SK-N-SH (cell line): ENCODE results near the gene OR52K2. TPM values are rescaled to one million over a fixed set of nuclear protein-coding genes. Genes with fewer than 3 reads are reported as not detected.

ENCODE experiments used
- CTCF ChIA-PET: fragments of 300-600, 350-600 bp; formaldehyde crosslinking; extraction: SDS; loops from one replicate; lab custom pipeline; 2021; lab: Yijun Ruan, JAX
- POLR2A ChIA-PET: fragments of 350-600 bp; sonication (Branson Sonifier 250); formaldehyde crosslinking; extraction: SDS; loops from one replicate; lab custom pipeline; 2020; ENCODE audit warnings: antibody characterized with exemption, inconsistent platforms; lab: Yijun Ruan, JAX
- DNase-seq: peaks from one replicate; pipeline ENCODE4 v3.0.0; 2012
- H2AFZ ChIP-seq: fragments of 200-600 bp; sonication (generic); 2 replicates; pipeline ENCODE4 v1.8.1; 2016; ENCODE audit warnings: antibody characterized with exemption, mild to moderate bottlenecking, low read depth
- H3F3A ChIP-seq: fragments of 200-600 bp; sonication (generic); replicated peaks from 2 replicates; pipeline ENCODE3; 2016; ENCODE audit warnings: antibody characterized with exemption, mild to moderate bottlenecking; ENCODE audit not compliant: insufficient read depth
- H3K27ac ChIP-seq, 2 experiments: fragments of 200-500 bp in 1 of 2; fragments of 200-600 bp in 1 of 2; sonication (Bioruptor generic) in 1 of 2; sonication (generic), shearing (Covaris generic) in 1 of 2; 2 replicates each; pipeline versions ENCODE4 v1.5.1 to v1.6.1; 2014 to 2016; ENCODE audit warnings: low read depth in 2 of 2, inconsistent platforms in 1 of 2, low read length in 1 of 2, mild to moderate bottlenecking in 1 of 2, mixed read lengths in 1 of 2
- H3K27me3 ChIP-seq: fragments of 200-600 bp; sonication (generic), shearing (Covaris generic); 2 replicates; pipeline ENCODE4 v1.6.1; 2016; ENCODE audit warnings: mixed run types; ENCODE audit not compliant: insufficient read depth
- H3K36me3 ChIP-seq, 2 experiments: fragments of 200-500 bp in 1 of 2; fragments of 200-600 bp in 1 of 2; sonication (Bioruptor generic) in 1 of 2; sonication (generic) in 1 of 2; replicated peaks in 1 of 2; 2 replicates each; pipeline versions ENCODE3 to v1.5.1; 2014 to 2016; ENCODE audit warnings: low read length in 1 of 2, mild to moderate bottlenecking in 1 of 2; ENCODE audit not compliant: insufficient read depth in 2 of 2, control insufficient read depth in 1 of 2
- H3K4me1 ChIP-seq, 2 experiments: fragments of 200-500 bp in 1 of 2; fragments of 200-600 bp in 1 of 2; sonication (Bioruptor generic) in 1 of 2; sonication (generic), shearing (Covaris generic) in 1 of 2; 2 replicates each; pipeline versions ENCODE4 v1.5.1 to v1.6.1; 2014 to 2016; ENCODE audit warnings: low read depth in 1 of 2, low read length in 1 of 2, mixed run types in 1 of 2; ENCODE audit not compliant: insufficient read depth in 2 of 2, control insufficient read depth in 1 of 2
- H3K4me2 ChIP-seq: fragments of 200-600 bp; sonication (generic), shearing (Covaris generic); 2 replicates; pipeline ENCODE4 v1.6.1; 2017; ENCODE audit warnings: mixed run types
- H3K4me3 ChIP-seq, 2 experiments: fragments of 200-500 bp in 1 of 2; fragments of 200-600 bp in 1 of 2; sonication (Bioruptor generic) in 1 of 2; sonication (generic), shearing (Covaris generic) in 1 of 2; 2 replicates each; pipeline versions ENCODE4 v1.5.1 to v1.8.1; 2014 to 2016; ENCODE audit warnings: low read depth in 2 of 2, inconsistent platforms in 1 of 2, low read length in 1 of 2, mild to moderate bottlenecking in 1 of 2, mixed read lengths in 1 of 2, moderate library complexity in 1 of 2
- H3K79me2 ChIP-seq: fragments of 200-600 bp; sonication (generic); 2 replicates; pipeline ENCODE4 v1.8.1; 2017; ENCODE audit warnings: mild to moderate bottlenecking; ENCODE audit not compliant: insufficient read depth
- H3K9ac ChIP-seq: fragments of 200-600 bp; sonication (generic); 2 replicates; pipeline ENCODE4 v1.6.1; 2017; ENCODE audit warnings: mixed run types
- H3K9me2 ChIP-seq: fragments of 200-600 bp; sonication (generic); 2 replicates; pipeline ENCODE4 v1.6.1; 2017; ENCODE audit warnings: mixed run types
- H3K9me3 ChIP-seq: fragments of 200-600 bp; sonication (generic); 2 replicates; pipeline ENCODE4 v1.6.1; 2017; ENCODE audit warnings: mixed run types, mild to moderate bottlenecking, moderate library complexity
- H4K20me1 ChIP-seq: fragments of 200-600 bp; sonication (generic); 2 replicates; pipeline ENCODE4 v1.6.1; 2017; ENCODE audit warnings: mild to moderate bottlenecking, mixed run types; ENCODE audit not compliant: insufficient read depth
- CHD2 ChIP-seq: fragments of 150-350 bp; IDR thresholded peaks from 2 replicates; pipeline ENCODE4 v1.6.1; 2018; ENCODE audit warnings: low read length; ENCODE audit not compliant: partially characterized antibody
- EP300 ChIP-seq, 2 experiments: IDR thresholded peaks; 2 replicates each; pipeline versions ENCODE4 v1.4.0 to v1.6.1; 2012; ENCODE audit warnings: borderline replicate concordance in 1 of 2, low read depth in 1 of 2, low read length in 1 of 2
- FOXJ3 ChIP-seq: sonication (generic); formaldehyde crosslinking; IDR thresholded peaks from 2 replicates; pipeline ENCODE4 v1.5.1; 2020; ENCODE audit warnings: mild to moderate bottlenecking, missing genetic modification reagents
- FOXM1 ChIP-seq: IDR thresholded peaks from 2 replicates; pipeline ENCODE4 v1.4.0; 2012; ENCODE audit warnings: low read depth, mild to moderate bottlenecking
- GABPA ChIP-seq: IDR thresholded peaks from 2 replicates; pipeline ENCODE4 v1.4.0; 2012; ENCODE audit warnings: low read depth, mild to moderate bottlenecking
- GATA2 ChIP-seq: sonication (generic); formaldehyde crosslinking; IDR thresholded peaks from 2 replicates; pipeline ENCODE4 v1.5.0; 2020; ENCODE audit warnings: mild to moderate bottlenecking, missing genetic modification reagents
- IRF3 ChIP-seq: fragments of 150-350 bp; IDR thresholded peaks from 2 replicates; pipeline ENCODE4 v1.6.1; 2016; ENCODE audit warnings: mild to moderate bottlenecking, low read depth, low read length
- JUND ChIP-seq: IDR thresholded peaks from 2 replicates; pipeline ENCODE4 v1.4.0; 2012
- MAX ChIP-seq: IDR thresholded peaks from 2 replicates; pipeline ENCODE4 v1.4.0; 2012; ENCODE audit warnings: low read depth
- MEF2A ChIP-seq: IDR thresholded peaks from 2 replicates; pipeline ENCODE4 v1.4.0; 2012; ENCODE audit warnings: low read depth, borderline replicate concordance
- MXI1 ChIP-seq: IDR thresholded peaks from 2 replicates; pipeline ENCODE4 v1.6.1; 2012; ENCODE audit warnings: mild to moderate bottlenecking, low read depth, low read length, improper control_type of control experiment
- NRF1 ChIP-seq: IDR thresholded peaks from 2 replicates; pipeline ENCODE4 v1.6.1; 2012; ENCODE audit warnings: low read depth, mild to moderate bottlenecking, low read length
- RAD21 ChIP-seq: IDR thresholded peaks from 2 replicates; pipeline ENCODE4 v1.6.1; 2012; ENCODE audit warnings: mild to moderate bottlenecking, low read length
- RCOR1 ChIP-seq: fragments of 150-350 bp; IDR thresholded peaks from 2 replicates; pipeline ENCODE4 v1.6.1; 2017; ENCODE audit warnings: antibody characterized with exemption, low read length
- REST ChIP-seq: IDR thresholded peaks from 2 replicates; pipeline ENCODE4 v1.6.1; 2012; ENCODE audit warnings: mild to moderate bottlenecking, low read depth, low read length, moderate library complexity
- RXRA ChIP-seq: IDR thresholded peaks from 2 replicates; pipeline ENCODE4 v1.4.0; 2012; ENCODE audit warnings: low read depth, mild to moderate bottlenecking, borderline replicate concordance
- TEAD4 ChIP-seq: IDR thresholded peaks from 2 replicates; pipeline ENCODE4 v1.4.0; 2012; ENCODE audit warnings: mild to moderate bottlenecking, borderline replicate concordance; ENCODE audit not compliant: insufficient read depth
- USF2 ChIP-seq: fragments of 150-350 bp; IDR thresholded peaks from 2 replicates; pipeline ENCODE4 v1.6.1; 2017; ENCODE audit warnings: antibody characterized with exemption, low read length, low read depth, borderline replicate concordance
- ZBTB33 ChIP-seq: IDR thresholded peaks from 2 replicates; pipeline ENCODE4 v1.4.0; 2012; ENCODE audit warnings: low read depth, borderline replicate concordance
- WGBS: methylation state at CpG from one replicate; pipeline ENCODE4 v1.1.6; 2017; ENCODE audit warnings: low lambda C conversion rate; 5-methylcytosine and 5-hydroxymethylcytosine counted together
- polyA plus RNA-seq, 3 experiments: library from polyadenylated mRNA; depleted of rRNA; stranded (reverse); fragments of >200 nt; gene quantifications; 2 replicates each; pipeline ENCODE4 v1.2.3, GENCODE V29; 2012

Gene OR52K2
- polyA plus RNA-seq, 1 of the 3 experiments (the other 2 are of a cell fraction): not detected

GRCh38 chr11:4466871-4467442, 17.9 kb downstream of the OR52K2 start:
- H3K9me3 ChIP-seq: no peaks in the 10 kb centered on the region
- H4K20me1 ChIP-seq: no peaks in the 10 kb centered on the region
- H3K4me3 ChIP-seq: no peak overlapping the region
- no peaks in the 10 kb centered on the region for H3K27me3 ChIP-seq
- no peaks in the 10 kb centered on the region for H3K36me3 ChIP-seq
- ChIA-PET POLR2A (no interaction called here), CTCF (interaction anchor here (1.2 kb wide), 1 partner anchor 279 kb away, joined by 3 read pairs; no protein-coding TSS in a partner anchor)
- H3F3A ChIP-seq: no peaks in the 10 kb centered on the region
- H3K4me1 ChIP-seq: no peaks in the 10 kb centered on the region
- no peak overlapping the region for H2AFZ ChIP-seq
- no peak overlapping the region for H3K27ac ChIP-seq
- no peak for TF ChIP-seq GABPA
- no peak for TF ChIP-seq USF2
- no peak for TF ChIP-seq RAD21
- no peak for TF ChIP-seq ZBTB33
- TF ChIP-seq RCOR1: no peak
- TF ChIP-seq JUND: no peak
- no peak for TF ChIP-seq RXRA
- TF ChIP-seq EP300 (IDR thresholded peaks at IDR 0.05; ENCODE audit: borderline replicate concordance in 1 of 2, low read depth in 1 of 2, low read length in 1 of 2): no peak
- no peak for TF ChIP-seq MEF2A
- no peak overlapping the region for H3K9ac ChIP-seq
- H3K9me2 ChIP-seq: no peaks in the 10 kb centered on the region
- H3K79me2 ChIP-seq: no peaks in the 10 kb centered on the region
- H3K4me2 ChIP-seq: no peak overlapping the region
- no peak for DNase-seq

- no peaks in the 10 kb centered on the region for H3K27me3 ChIP-seq
- no peak overlapping the region for H3K4me2 ChIP-seq
- no peak overlapping the region for H3K9ac ChIP-seq
- no peaks in the 10 kb centered on the region for H3F3A ChIP-seq
- ChIA-PET POLR2A (no interaction called here), CTCF (interaction anchor here (1.2 kb wide), 1 partner anchor 281 kb away, joined by 3 read pairs; no protein-coding TSS in a partner anchor)
- H3K9me3 ChIP-seq: no peaks in the 10 kb centered on the region
- H3K36me3 ChIP-seq: no peaks in the 10 kb centered on the region
- H3K4me3 ChIP-seq: no peak overlapping the region
- no peaks in the 10 kb centered on the region for H4K20me1 ChIP-seq
- no peak overlapping the region for H2AFZ ChIP-seq
- 18% methylated on average over 3 of the region's 3 CpGs for WGBS
- H3K27ac ChIP-seq: no peak overlapping the region
- H3K79me2 ChIP-seq: no peaks in the 10 kb centered on the region
- H3K9me2 ChIP-seq: no peaks in the 10 kb centered on the region
- no peak for DNase-seq
- H3K4me1 ChIP-seq: no peaks in the 10 kb centered on the region
- no peak for TF ChIP-seq REST
- no peak for TF ChIP-seq FOXJ3 (CRISPR knock-in tag)
- TF ChIP-seq NRF1: no peak
- TF ChIP-seq FOXM1: no peak
- no peak for TF ChIP-seq TEAD4
- TF ChIP-seq EP300 (IDR thresholded peaks at IDR 0.05; ENCODE audit: borderline replicate concordance in 1 of 2, low read depth in 1 of 2, low read length in 1 of 2): no peak
- TF ChIP-seq MAX: no peak
- no peak for TF ChIP-seq CHD2
- no peak for TF ChIP-seq GATA2 (CRISPR knock-in tag)
- TF ChIP-seq IRF3: no peak
- TF ChIP-seq MXI1: no peak
These were observed 18.9 kb downstream of the OR52K2 start for GRCh38 chr11:4467811-4468606.
